Thymus (tissue), 11 donors: ENCODE measurements around the gene PABPC3. TPM values are rescaled to one million over a fixed set of nuclear protein-coding genes. Genes with fewer than 3 reads are reported as not detected.

ENCODE experiments used
- DNase-seq, 9 donors: peaks; one replicate each; pipeline ENCODE4 v3.0.0-alpha.2; 2013; ENCODE audit warnings: low spot score in 9 of 9, low read depth in 6 of 9, missing footprints in 1 of 9
- H3K27ac ChIP-seq, 2 donors: one replicate each; pipeline ENCODE4 v1.5.1; 2013; ENCODE audit warnings: control low read depth in 1 of 2, low read depth in 1 of 2, low read length in 1 of 2, mild to moderate bottlenecking in 1 of 2, moderate library complexity in 1 of 2
- H3K27me3 ChIP-seq, 2 donors: one replicate each; pipeline ENCODE4 v1.5.1; 2013; ENCODE audit warnings: low read length in 1 of 2; ENCODE audit not compliant: control insufficient read depth in 2 of 2, insufficient read depth in 1 of 2
- H3K36me3 ChIP-seq, 2 donors: one replicate each; pipeline ENCODE4 v1.5.1; 2013; ENCODE audit warnings: low read length in 1 of 2, mild to moderate bottlenecking in 1 of 2, moderate library complexity in 1 of 2; ENCODE audit not compliant: control insufficient read depth in 2 of 2, insufficient read depth in 2 of 2
- H3K4me1 ChIP-seq, 2 donors: one replicate each; pipeline ENCODE4 v1.5.1; 2013; ENCODE audit warnings: low read length in 2 of 2; ENCODE audit not compliant: control insufficient read depth in 2 of 2, insufficient read depth in 2 of 2
- H3K4me3 ChIP-seq, 2 donors: one replicate each; pipeline ENCODE4 v1.5.1; 2013; ENCODE audit warnings: low read length in 2 of 2, control low read depth in 1 of 2, mild to moderate bottlenecking in 1 of 2
- H3K9me3 ChIP-seq, 2 donors: one replicate each; pipeline ENCODE4 v1.5.1; 2013; ENCODE audit warnings: low read length in 1 of 2, mild to moderate bottlenecking in 1 of 2; ENCODE audit not compliant: control insufficient read depth in 2 of 2, insufficient read depth in 1 of 2
- WGBS: extraction: QIAGEN DNeasy Blood & Tissue Kit; methylation state at CpG from one replicate; pipeline ENCODE4 v1.1.7; 2013; 5-methylcytosine and 5-hydroxymethylcytosine counted together
- polyA plus RNA-seq: library from polyadenylated mRNA; stranded (reverse); fragments of 200-250 nt; gene quantifications from one replicate; pipeline ENCODE4 v1.2.3, GENCODE V29; 2013
- total RNA-seq: library from RNA; stranded (reverse); fragments of 120-200 nt; gene quantifications from one replicate; pipeline ENCODE4 v1.2.4, GENCODE V29; 2013
- donor health status: healthy.

Gene PABPC3
- total and polyA plus RNA-seq, 2 donors = 0.09 TPM

- H3K4me1 ChIP-seq = no peaks in the 10 kb centered on the region
- H3K9me3 ChIP-seq = no peaks in the 10 kb centered on the region
- H3K27me3 ChIP-seq = peaks cover 0 to 2% of the 10 kb centered on the region in 2 donors
- no peak overlapping the region for H3K27ac ChIP-seq
- DNase-seq = no peak
- no peak overlapping the region for H3K4me3 ChIP-seq
- WGBS = 89% methylated on average over 4 of the region's 4 CpGs
- no peaks in the 10 kb centered on the region for H3K36me3 ChIP-seq
Observed at GRCh38 chr13:25147638-25148401, 51.9 kb downstream of the PABPC3 start.

GRCh38 chr13:25148402-25148771 lies 52.5 kb downstream of the PABPC3 start:
- H3K36me3 ChIP-seq = no peaks in the 10 kb centered on the region
- H3K9me3 ChIP-seq = no peaks in the 10 kb centered on the region
- no peaks in the 10 kb centered on the region for H3K4me1 ChIP-seq
- H3K27ac ChIP-seq = no peak overlapping the region
- DNase-seq = no peak
- WGBS = 97% methylated on average over 5 of the region's 5 CpGs
- H3K27me3 ChIP-seq = peaks cover 0 to 2% of the 10 kb centered on the region in 2 donors
- H3K4me3 ChIP-seq = no peak overlapping the region

Other genes with a start within 250 kb of the PABPC3 start
- under 0.01 TPM for gene AMER2, start 76.2 kb downstream of the PABPC3 start, total RNA-seq
- 0.05 TPM for gene AMER2, start 76.2 kb downstream of the PABPC3 start, polyA plus RNA-seq
- gene MTMR6, start 191.4 kb downstream of the PABPC3 start, total RNA-seq = 17.8 TPM
- 15.8 TPM for gene MTMR6, start 191.4 kb downstream of the PABPC3 start, polyA plus RNA-seq
- 46.8 TPM for gene NUP58, start 205.5 kb downstream of the PABPC3 start, total RNA-seq
- gene NUP58, start 205.5 kb downstream of the PABPC3 start, polyA plus RNA-seq = 22.5 TPM